ENCODE results near the gene USP28. TPM values are rescaled to one million over a fixed set of nuclear protein-coding genes. Genes with fewer than 3 reads are reported as not detected.

Gene USP28
- total RNA-seq, 1 donor from 2014 or later, result 12.3 TPM

DNA sequence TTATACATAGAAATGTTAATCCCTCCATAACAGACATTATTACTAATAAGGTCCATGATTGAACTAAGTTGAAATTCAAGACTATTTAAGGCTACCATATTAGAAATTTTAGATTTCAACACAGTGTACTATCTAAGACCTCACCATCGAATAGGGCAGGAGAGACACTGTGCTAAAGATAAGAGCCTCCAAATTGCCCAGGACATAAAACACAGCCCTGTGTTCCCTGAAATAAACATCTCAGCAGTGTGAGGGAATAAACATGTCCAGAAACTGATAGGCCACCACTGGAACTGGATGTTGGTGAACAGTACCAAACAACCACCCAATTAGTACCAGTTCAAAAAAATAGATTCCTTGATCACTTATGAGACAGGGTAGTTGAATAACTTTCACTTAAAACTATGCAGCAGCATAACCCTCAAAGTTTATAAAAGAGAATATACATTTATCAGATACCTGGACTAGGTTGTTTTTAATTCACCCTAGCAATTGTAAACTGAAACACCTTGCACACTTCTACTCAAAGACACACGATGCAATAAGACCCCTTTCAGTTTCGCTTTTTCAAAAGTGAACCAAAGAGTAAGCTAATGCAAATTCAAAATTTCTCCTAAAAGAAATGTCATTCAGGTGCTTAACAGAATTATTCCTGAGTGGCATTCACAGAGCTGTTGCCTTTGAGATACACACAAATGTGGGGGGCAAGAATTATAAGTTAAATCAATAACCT lies 34.3 kb downstream of the USP28 start:
- H3K36me3 ChIP-seq, result peaks cover 0 to 30% of the 10 kb centered on the region in 2 donors
- no peak overlapping the region for H3K27ac ChIP-seq
- no peak for TF ChIP-seq POLR2AphosphoS5 (IDR thresholded peaks at IDR 0.05; ENCODE audit: insufficient read depth in 1 of 2, low read depth in 1 of 2)
- no peak for TF ChIP-seq CTCF (IDR thresholded peaks at IDR 0.05)
- TF ChIP-seq POLR2A (IDR thresholded peaks at IDR 0.05), result no peak
- H3K4me3 ChIP-seq, result no peak overlapping the region
- no peaks in the 10 kb centered on the region for H3K4me1 ChIP-seq
- no peaks in the 10 kb centered on the region for H3K9me3 ChIP-seq
- H3K27me3 ChIP-seq, result no peaks in the 10 kb centered on the region
- intact Hi-C loops (cut with DNase I), result no loop called here
- no peak for DNase-seq (ENCODE audit: extremely low spot score in 2 of 2)

DNA sequence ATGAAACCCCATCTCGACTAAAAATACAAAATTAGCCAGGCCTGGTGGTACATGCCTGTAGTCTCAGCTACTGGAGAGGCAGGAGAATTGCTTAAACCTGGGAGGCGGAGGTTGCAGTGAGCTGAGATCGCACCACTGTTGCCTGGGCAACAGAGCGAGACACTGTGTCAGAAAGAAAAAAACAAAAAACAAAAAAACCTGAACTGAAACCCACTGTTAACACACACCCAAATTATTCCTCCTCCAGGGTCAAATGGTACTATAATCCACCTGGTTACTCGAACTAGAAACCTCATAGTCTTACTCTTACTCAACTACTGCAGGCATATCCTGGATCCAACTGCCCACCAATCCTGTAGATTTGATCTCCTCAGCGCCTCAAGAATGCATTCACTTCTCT lies 35.5 kb downstream of the USP28 start:
- Histone ChIP-seq H3K27me3 (no peaks in the 10 kb centered on the region), H3K36me3 (peaks cover 0 to 31% of the 10 kb centered on the region in 2 donors), H3K9me3 (no peaks in the 10 kb centered on the region), H3K4me3 (no peak overlapping the region), H3K4me1 (no peaks in the 10 kb centered on the region), H3K27ac (no peak overlapping the region)
- TF ChIP-seq POLR2A (IDR thresholded peaks at IDR 0.05) (no peak), POLR2AphosphoS5 (IDR thresholded peaks at IDR 0.05; ENCODE audit: insufficient read depth in 1 of 2, low read depth in 1 of 2) (no peak), CTCF (IDR thresholded peaks at IDR 0.05) (no peak)
- DNase-seq (ENCODE audit: extremely low spot score in 2 of 2), result no peak
- intact Hi-C loops (cut with DNase I), result no loop called here

DNA sequence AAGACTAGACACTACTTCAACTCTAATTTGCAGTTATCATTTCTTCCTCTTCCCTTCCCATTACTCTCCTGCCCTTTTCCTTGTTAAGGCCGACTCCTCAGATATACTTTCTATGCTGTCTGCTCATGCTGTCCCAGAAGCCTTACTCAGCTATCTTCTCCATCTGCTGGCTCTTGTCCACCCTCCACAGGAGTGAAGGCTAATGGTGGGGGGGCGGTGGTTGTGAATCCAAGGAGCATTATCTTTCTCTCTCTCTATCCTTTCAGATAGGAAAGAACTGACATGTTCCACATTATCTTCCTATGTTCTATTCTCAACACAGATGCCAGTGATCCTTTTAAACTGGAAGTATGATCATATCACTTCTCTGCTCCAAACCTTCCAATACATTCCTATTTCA lies 37.4 kb downstream of the USP28 start:
- DNase-seq (ENCODE audit: extremely low spot score in 2 of 2), result no peak
- intact Hi-C loops (cut with DNase I), result no loop called here
- Histone ChIP-seq H3K4me1 (no peaks in the 10 kb centered on the region), H3K27ac (no peak overlapping the region), H3K27me3 (no peaks in the 10 kb centered on the region), H3K36me3 (peaks cover 0 to 32% of the 10 kb centered on the region in 2 donors), H3K9me3 (no peaks in the 10 kb centered on the region), H3K4me3 (no peak overlapping the region)
- TF ChIP-seq CTCF (IDR thresholded peaks at IDR 0.05), result no peak
- TF ChIP-seq POLR2A (IDR thresholded peaks at IDR 0.05), result no peak
- TF ChIP-seq POLR2AphosphoS5 (IDR thresholded peaks at IDR 0.05; ENCODE audit: insufficient read depth in 1 of 2, low read depth in 1 of 2), result no peak

GRCh38 chr11:113835306-113835705 lies 40.1 kb downstream of the USP28 start:
- no peaks in the 10 kb centered on the region for H3K27me3 ChIP-seq
- H3K36me3 ChIP-seq, result peaks cover 0 to 28% of the 10 kb centered on the region in 2 donors
- TF ChIP-seq POLR2A (IDR thresholded peaks at IDR 0.05) (no peak), POLR2AphosphoS5 (IDR thresholded peaks at IDR 0.05; ENCODE audit: insufficient read depth in 1 of 2, low read depth in 1 of 2) (no peak), CTCF (IDR thresholded peaks at IDR 0.05) (no peak)
- no peaks in the 10 kb centered on the region for H3K9me3 ChIP-seq
- DNase-seq (ENCODE audit: extremely low spot score in 2 of 2), result no peak
- no peak overlapping the region for H3K27ac ChIP-seq
- intact Hi-C loops (cut with DNase I), result no loop called here
- no peak overlapping the region for H3K4me3 ChIP-seq
- no peaks in the 10 kb centered on the region for H3K4me1 ChIP-seq

- Histone ChIP-seq H3K36me3 (peaks cover 0 to 19% of the 10 kb centered on the region in 2 donors), H3K4me1 (no peaks in the 10 kb centered on the region), H3K27ac (no peak overlapping the region), H3K4me3 (no peak overlapping the region), H3K9me3 (no peaks in the 10 kb centered on the region), H3K27me3 (no peaks in the 10 kb centered on the region)
- intact Hi-C loops (cut with DNase I), result no loop called here
- TF ChIP-seq CTCF (IDR thresholded peaks at IDR 0.05) (no peak), POLR2AphosphoS5 (IDR thresholded peaks at IDR 0.05; ENCODE audit: insufficient read depth in 1 of 2, low read depth in 1 of 2) (no peak), POLR2A (IDR thresholded peaks at IDR 0.05) (no peak)
- no peak for DNase-seq (ENCODE audit: extremely low spot score in 2 of 2)
Measured at GRCh38 chr11:113833151-113833550, 42.2 kb downstream of the USP28 start.

All from vagina (tissue), 2 donors.